Measurements from ENCODE around the gene XIAP.
"Not testable (repeated sequence)": the region's sequence is repeated elsewhere in the genome, so short reads cannot be mapped to it uniquely, and the experiment has no call there.

DNA sequence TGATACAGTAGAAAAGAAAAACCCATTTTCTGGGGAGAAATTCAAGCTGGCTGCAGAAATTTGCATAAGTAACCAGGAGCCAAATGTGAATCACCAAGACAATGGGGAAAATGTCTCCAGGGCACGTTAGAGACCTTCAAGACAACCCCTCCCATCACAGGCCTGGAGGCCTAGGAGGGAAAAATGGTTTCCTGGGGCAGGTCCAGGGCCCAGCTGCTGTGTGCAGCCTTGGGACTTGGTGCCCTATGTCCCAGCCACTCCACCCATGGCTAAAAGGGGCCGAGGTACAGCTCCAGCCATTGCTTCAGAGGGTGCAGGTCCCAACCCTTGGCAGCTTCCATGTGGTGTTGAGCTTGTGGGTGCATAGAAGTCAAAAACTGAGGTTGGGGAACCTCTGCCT is 72.2 kb downstream of the XIAP start:
- TF ChIP-seq, protein P1, sequence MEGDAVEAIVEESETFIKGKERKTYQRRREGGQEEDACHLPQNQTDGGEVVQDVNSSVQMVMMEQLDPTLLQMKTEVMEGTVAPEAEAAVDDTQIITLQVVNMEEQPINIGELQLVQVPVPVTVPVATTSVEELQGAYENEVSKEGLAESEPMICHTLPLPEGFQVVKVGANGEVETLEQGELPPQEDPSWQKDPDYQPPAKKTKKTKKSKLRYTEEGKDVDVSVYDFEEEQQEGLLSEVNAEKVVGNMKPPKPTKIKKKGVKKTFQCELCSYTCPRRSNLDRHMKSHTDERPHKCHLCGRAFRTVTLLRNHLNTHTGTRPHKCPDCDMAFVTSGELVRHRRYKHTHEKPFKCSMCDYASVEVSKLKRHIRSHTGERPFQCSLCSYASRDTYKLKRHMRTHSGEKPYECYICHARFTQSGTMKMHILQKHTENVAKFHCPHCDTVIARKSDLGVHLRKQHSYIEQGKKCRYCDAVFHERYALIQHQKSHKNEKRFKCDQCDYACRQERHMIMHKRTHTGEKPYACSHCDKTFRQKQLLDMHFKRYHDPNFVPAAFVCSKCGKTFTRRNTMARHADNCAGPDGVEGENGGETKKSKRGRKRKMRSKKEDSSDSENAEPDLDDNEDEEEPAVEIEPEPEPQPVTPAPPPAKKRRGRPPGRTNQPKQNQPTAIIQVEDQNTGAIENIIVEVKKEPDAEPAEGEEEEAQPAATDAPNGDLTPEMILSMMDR (IDR thresholded peaks at IDR 0.05), result not testable (repeated sequence)
- TF ChIP-seq POLR2A (IDR thresholded peaks at IDR 0.05), result not testable (repeated sequence)
